ENCODE measurements around the gene JAZF1. TPM values are rescaled to one million over a fixed set of nuclear protein-coding genes. Genes with fewer than 3 reads are reported as not detected.
"Not testable (repeated sequence)": the region's sequence is repeated elsewhere in the genome, so short reads cannot be mapped to it uniquely, and the experiment has no call there.

JAZF1 gene
- total RNA-seq, 2 donors from 2014 or later = 4.0 to 4.9 TPM

GRCh38 chr7:27922907-27923641 lies 257.5 kb downstream of the JAZF1 start:
- WGBS, 2 donors = 78 to 80% methylated on average over 14 of the region's 14 CpGs
- no peak for ATAC-seq

GRCh38 chr7:27922389-27922788 lies 258.2 kb downstream of the JAZF1 start:
- ATAC-seq; H3K27me3 ChIP-seq; H3K36me3 ChIP-seq (replicated peaks in 1 of 2; ENCODE audit: insufficient read depth in 1 of 2, low read depth in 2 of 2); intact Hi-C loops (cut with DNase I); H3K4me3 ChIP-seq; DNase-seq; H3K4me1 ChIP-seq; H3K27ac ChIP-seq; H3K9me3 ChIP-seq: not testable (repeated sequence)
- WGBS, 2 donors = 83 to 93% methylated on average over 8 of the region's 8 CpGs

More at GRCh38 chr7:27922907-27923641, 257.5 kb downstream of the JAZF1 start:
- no peak overlapping the region for H3K27ac ChIP-seq
- H3K36me3 ChIP-seq (replicated peaks in 1 of 2; ENCODE audit: insufficient read depth in 1 of 2, low read depth in 2 of 2) = no peaks in the 10 kb centered on the region
- TF ChIP-seq POLR2A (IDR thresholded peaks at IDR 0.05) = no peak
- no peak for TF ChIP-seq CTCF (IDR thresholded peaks at IDR 0.05)
- no peak overlapping the region for H3K4me3 ChIP-seq
- H3K27me3 ChIP-seq = no peaks in the 10 kb centered on the region
- no peak for DNase-seq
- no peaks in the 10 kb centered on the region for H3K9me3 ChIP-seq
- intact Hi-C loops (cut with DNase I) = no loop called here
- peaks cover 9% of the 10 kb centered on the region for H3K4me1 ChIP-seq

- peak; percentile 53 to 71 (median 58) for DNase-seq
- peak; percentile 94 for ATAC-seq
- Histone ChIP-seq H3K27ac (no peak overlapping the region), H3K36me3 (replicated peaks in 1 of 2; ENCODE audit: insufficient read depth in 1 of 2, low read depth in 2 of 2) (no peaks in the 10 kb centered on the region), H3K9me3 (no peaks in the 10 kb centered on the region), H3K4me1 (peaks cover 9% of the 10 kb centered on the region), H3K4me3 (no peak overlapping the region), H3K27me3 (no peaks in the 10 kb centered on the region)
- TF ChIP-seq CTCF (IDR thresholded peaks at IDR 0.05) = peak in 6 of 7 experiments; percentile 39 to 85 (median 78)
- TF ChIP-seq POLR2A (IDR thresholded peaks at IDR 0.05) = peak in 1 of 3 donors; percentile 44
- WGBS, 2 donors = 35 to 37% methylated on average over 7 of the region's 7 CpGs
- intact Hi-C loops (cut with DNase I) = no loop called here
Observed at GRCh38 chr7:27921081-27921836, 259.3 kb downstream of the JAZF1 start.

- no peak for ATAC-seq
- Histone ChIP-seq H3K4me3 (no peak overlapping the region), H3K36me3 (replicated peaks in 1 of 2; ENCODE audit: insufficient read depth in 1 of 2, low read depth in 2 of 2) (no peaks in the 10 kb centered on the region), H3K9me3 (no peaks in the 10 kb centered on the region), H3K27me3 (no peaks in the 10 kb centered on the region), H3K27ac (no peak overlapping the region), H3K4me1 (peaks cover 9% of the 10 kb centered on the region)
- no peak for DNase-seq
- intact Hi-C loops (cut with DNase I) = no loop called here
- no peak for TF ChIP-seq CTCF (IDR thresholded peaks at IDR 0.05)
- TF ChIP-seq POLR2A (IDR thresholded peaks at IDR 0.05) = no peak
- 49 to 52% methylated on average over 8 of the region's 8 CpGs for WGBS, 2 donors
Observed at GRCh38 chr7:27920281-27920946, 260.2 kb downstream of the JAZF1 start.

GRCh38 chr7:27918503-27918902 lies 262.1 kb downstream of the JAZF1 start:
- no peak for ATAC-seq
- intact Hi-C loops (cut with DNase I) = no loop called here

More at GRCh38 chr7:27918503-27918902, 262.1 kb downstream of the JAZF1 start:
- Histone ChIP-seq H3K27ac (no peak overlapping the region), H3K27me3 (no peaks in the 10 kb centered on the region), H3K4me3 (no peak overlapping the region), H3K9me3 (no peaks in the 10 kb centered on the region), H3K4me1 (peaks cover 9% of the 10 kb centered on the region), H3K36me3 (replicated peaks in 1 of 2; ENCODE audit: insufficient read depth in 1 of 2, low read depth in 2 of 2) (no peaks in the 10 kb centered on the region)
- DNase-seq = no peak
- TF ChIP-seq CTCF (IDR thresholded peaks at IDR 0.05) (no peak), POLR2A (IDR thresholded peaks at IDR 0.05) (no peak)
- 94 to 100% methylated on average over 1 of the region's 1 CpG for WGBS, 2 donors
